Measurements from ENCODE around the gene DBF4B.
A peak's percentile ranks its signal among the peaks of the same experiment; 100 is the strongest.
"Not testable (repeated sequence)": the region's sequence is repeated elsewhere in the genome, so short reads cannot be mapped to it uniquely, and the experiment has no call there.

The DBF4B gene, protein sequence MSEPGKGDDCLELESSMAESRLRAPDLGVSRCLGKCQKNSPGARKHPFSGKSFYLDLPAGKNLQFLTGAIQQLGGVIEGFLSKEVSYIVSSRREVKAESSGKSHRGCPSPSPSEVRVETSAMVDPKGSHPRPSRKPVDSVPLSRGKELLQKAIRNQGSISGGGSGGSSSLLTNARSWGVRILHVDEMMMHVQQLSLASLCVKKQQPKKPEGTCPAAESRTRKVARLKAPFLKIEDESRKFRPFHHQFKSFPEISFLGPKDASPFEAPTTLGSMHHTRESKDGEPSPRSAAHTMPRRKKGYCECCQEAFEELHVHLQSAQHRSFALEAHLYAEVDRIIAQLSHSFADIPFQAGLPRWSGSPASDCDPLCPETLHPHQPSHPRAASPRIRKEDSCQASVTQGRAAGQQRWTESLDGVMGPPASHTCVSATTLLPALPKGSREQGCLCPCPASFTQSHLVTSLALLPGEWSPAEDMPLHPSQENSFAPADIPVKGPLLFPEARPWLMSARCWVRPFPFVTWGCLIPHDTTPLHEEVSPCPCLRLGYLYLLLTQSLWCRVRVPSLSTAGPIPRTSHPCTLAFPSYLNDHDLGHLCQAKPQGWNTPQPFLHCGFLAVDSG

DNA sequence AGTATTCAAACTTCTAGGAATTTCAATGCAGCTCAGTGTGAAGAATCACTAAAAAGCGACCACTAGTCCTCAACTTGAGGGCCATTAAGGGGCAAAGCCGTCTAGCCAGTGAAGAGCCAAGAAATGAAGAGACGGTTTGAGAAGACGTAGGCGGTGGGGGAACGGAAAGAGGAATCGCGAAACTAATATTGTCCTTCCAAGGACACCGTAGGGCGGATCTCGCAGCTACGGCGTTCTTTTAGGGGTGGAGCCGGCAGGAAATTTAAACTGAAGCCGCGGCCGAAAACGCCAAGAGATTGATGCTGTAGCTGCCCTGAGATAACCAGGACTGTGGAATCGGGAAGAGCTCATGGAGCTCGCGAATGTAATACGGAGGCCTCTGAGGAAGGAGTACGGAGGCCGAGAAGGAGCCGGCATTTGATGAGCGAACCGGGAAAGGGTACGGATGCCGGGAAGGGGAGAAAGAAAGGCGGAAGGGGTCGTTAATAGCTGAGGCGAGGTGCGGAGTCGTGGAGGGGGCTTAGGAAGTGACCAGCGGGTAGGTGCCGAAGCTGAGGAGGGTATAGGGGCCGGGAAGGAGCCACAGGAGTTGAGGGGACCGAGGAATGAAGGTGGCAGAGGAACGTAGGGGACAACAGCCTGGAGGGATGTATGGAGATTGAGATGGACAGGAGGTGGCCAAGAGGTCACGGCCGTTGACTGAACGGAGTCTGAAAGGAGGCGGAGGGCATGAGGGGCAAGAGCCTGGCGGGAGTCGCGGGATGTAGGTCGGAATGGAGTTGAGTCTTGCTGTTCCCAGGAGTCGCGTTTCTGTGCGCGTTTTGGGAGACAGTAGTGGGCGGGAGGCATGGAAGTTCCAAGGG, at the start of gene DBF4B:
DBF4B (plus strand) TSS at position 265 of the 863 bp plus-strand sequence; CDS start at position 421, 156 bp downstream.
- peak; percentile 98 for DNase-seq

GRCh38 chr17:44661835-44662234, 46.6 kb upstream of the DBF4B start:
- no peak for DNase-seq

DNA sequence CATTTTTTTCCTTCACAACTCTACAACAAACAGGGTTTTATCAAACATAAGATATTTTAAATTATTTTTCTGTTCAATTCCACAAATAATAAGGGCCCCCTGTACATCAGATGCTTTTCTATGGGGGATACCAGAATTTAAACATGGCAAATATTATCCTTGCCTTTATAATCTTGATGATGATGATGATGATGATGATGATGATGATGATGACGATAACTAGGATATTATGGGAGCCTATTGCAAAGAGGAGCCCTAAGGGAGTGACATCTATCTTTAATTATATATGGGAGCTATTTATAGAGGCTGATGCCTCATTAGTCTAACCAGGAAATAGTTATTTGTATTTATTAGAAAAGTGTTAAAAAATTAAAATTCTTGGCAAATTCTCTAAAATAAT, 45.4 kb upstream of the DBF4B start:
- no peak for DNase-seq

- no peak for DNase-seq
Measured at GRCh38 chr17:44664867-44665266, 43.6 kb upstream of the DBF4B start.

- no peak for DNase-seq
Measured at GRCh38 chr17:44666006-44666405, 42.5 kb upstream of the DBF4B start.

- DNase-seq = no peak
Measured at GRCh38 chr17:44672479-44673093, 35.9 kb upstream of the DBF4B start.

- DNase-seq = no peak
Measured at GRCh38 chr17:44673893-44674292, 34.6 kb upstream of the DBF4B start.

DNA sequence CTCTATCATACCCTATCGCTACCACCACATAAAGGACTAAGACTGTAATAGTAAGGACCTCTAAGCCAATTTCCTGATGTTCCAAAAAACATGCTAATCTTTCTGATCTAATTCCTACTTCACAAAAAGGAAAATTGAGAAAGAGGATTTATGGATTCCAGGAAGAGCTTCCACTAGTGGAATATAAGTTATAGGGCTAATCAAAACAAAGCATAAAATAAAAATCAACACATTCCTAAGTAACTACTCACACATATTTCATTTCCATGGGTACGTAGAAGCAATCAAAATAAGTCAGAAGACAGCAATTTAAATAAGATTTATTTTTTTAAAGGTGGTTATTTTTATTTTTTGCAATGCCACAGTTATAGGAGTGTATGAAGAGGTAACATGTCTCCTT, 31.3 kb upstream of the DBF4B start:
- no peak for DNase-seq

- not testable (repeated sequence) for DNase-seq
Measured at GRCh38 chr17:44683303-44683702, 25.2 kb upstream of the DBF4B start.

GRCh38 chr17:44687756-44688155, 20.7 kb upstream of the DBF4B start:
- DNase-seq = no peak

GRCh38 chr17:44688200-44688599, 20.3 kb upstream of the DBF4B start:
- DNase-seq = no peak

- DNase-seq = no peak
Measured at GRCh38 chr17:44688675-44689476, 19.6 kb upstream of the DBF4B start.

DNA sequence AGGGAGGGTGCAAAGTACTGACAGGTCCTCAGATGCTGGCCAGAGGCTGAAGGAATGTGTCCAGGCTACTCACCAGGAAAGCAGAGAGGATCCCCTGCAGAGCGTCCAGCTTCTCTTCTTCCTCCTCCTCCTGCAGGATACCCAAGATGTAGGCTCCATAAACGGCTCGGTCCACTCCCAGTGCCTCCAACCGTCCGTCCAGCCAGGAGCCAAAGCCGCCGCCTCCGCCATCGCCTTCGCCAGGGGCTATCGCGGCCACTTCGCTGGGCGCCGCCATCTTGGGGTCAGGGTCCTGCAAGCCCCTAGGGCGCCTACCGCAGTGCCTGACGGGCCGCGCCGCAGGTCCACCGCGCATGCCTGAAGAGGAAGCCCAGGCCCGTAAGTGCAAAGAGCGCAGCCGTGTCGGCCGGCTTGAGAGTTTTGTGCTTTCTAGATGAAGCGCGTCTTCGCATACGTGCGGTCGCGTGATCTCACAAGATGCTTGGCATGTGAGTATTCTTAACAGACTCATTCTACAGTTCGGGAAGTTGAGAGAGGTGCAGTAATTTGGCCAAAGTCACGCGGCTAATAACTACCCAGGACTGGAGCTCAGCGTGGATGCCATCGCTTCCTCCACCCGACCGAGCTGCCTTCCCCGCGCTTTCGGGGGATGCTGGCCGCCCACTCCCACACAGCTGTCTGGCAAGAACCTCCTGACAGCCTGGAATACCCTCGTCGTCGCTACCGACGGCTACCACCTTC, 18.8 kb upstream of the DBF4B start, which contains the start of gene CCDC43:
CCDC43 (minus strand) TSS at position 300 of the 741 bp plus-strand sequence; CDS start at position 277, 23 bp downstream.
- DNase-seq = peak; percentile 97

GRCh38 chr17:44690746-44691306, 17.6 kb upstream of the DBF4B start:
- DNase-seq = not testable (repeated sequence)

DNA sequence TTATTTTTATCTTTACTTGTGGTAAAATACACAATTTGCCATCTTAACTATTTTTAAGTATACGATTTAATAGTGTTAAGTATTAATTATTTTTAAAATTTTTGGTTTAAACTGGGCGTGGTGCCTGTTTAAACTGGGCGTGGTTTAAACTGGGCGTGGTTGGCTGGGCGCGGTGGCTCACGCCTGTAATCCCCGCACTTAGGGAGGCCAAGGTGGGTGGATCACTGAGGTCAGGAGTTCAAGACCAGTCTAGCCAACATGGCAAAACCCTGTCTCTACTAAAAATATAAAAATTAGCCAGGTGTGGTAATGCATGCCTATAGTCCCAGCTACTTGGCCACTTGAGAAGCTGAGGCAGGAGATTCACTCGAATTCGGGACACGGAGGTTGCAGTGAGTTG, 14.9 kb upstream of the DBF4B start:
- no peak for DNase-seq

DNA sequence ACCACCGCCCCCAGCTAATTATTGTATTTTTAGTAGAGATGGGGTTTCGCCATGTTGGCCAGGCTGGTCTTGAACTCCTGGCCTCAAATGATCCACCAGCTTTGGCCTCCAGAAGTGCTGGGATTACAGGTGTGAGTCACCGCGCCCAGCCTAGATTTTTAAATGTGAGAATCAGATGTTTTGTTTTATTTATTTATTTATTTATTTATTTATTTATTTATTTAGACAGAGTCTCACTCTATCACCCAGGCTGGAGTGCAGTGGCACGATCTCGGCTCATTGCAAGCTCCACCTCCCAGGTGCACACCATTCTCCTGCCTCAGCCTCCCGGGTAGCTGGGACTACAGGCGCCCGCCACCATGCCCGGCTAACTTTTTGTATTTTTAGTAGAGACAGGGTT, 8.2 kb upstream of the DBF4B start:
- DNase-seq = not testable (repeated sequence)

DNA sequence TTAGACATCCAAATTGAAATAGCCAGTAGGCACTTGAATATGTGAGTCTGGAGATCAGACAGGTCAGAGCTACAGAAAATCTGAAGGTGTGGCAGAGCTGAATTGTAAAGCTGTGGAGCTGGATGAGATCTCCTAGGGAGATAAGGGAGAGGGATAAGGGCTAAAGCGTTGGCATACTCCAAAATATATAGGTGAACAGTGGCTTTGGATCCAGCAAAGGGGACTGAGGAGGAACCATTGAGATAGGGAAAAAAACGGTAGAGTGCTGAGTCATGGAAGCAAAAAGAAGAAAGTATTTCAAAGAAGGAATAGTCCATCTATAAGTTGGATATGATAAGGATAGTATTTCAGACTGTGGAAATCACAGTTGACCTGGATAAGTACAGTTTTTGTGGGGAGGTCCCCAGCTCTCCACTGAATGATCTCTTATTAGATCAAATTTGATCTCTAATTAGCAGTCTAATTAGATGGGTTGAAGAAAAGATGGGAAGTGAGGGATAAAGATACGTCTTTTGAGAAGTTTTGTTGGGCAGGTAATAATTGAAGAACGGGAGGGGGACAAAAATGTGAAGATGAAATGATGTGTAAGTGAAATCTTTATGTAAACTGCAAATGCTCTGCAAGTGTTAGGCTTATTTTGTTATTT, 587 bp upstream of the DBF4B start:
- DNase-seq = no peak

DNA sequence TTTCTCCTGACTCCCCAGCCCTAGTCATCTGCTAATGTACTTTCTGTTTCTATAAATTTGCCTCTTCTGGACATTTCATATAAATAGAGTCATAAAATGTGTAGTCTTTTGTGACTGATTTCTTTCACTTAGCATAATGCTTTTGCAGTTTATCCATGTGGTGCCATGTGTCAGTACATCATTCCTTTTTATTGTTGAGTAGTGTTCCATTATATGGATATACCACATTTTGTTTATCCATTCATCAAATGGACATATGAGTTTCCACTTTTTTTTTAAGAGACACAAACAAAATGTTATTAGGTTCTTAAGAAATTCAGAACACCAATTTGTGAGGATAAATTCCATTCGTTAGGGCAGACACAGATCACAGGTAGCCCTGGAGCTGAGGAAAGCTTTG, 11.0 kb downstream of the DBF4B start:
- no peak for DNase-seq

DNA sequence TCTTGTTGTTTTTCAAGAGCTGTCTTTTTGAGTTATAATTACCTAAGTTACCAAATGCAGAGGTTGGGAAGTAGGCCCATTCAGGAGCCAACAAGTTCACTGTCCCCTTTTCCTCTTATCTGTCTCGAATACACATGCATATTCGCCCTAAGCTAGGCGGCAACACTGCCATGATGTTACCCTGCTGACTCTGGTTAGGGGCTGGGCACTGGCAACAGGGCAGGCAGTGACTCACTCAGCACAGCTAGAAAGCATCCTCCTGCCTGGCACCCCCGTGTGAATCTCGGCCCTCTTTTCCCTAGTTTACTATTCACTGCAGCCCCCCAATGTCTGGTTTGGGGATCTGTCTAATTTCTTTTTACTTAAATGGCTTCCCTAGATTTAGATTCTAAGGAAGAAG, 13.8 kb downstream of the DBF4B start:
- no peak for DNase-seq

DNA sequence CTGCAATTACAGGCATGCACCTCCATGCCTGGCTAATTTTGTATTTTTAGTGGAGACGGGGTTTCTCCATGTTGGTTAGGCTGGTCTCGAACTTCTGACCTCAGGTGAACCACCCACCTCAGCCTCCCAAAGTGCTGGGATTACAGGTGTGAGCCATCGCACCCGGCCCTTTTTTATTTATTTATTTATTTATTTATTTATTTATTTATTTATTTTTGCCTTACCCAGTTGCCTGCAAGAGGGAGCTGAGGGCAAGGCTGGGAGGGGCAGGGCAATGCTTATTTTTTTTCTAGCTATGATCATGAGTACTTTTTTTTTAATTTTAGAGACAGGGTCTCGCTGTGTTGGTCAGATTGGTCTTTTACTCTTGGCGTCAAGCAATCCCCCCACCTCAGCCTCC, 17.7 kb downstream of the DBF4B start:
- not testable (repeated sequence) for DNase-seq
